ENCODE measurements around the gene HSPB7. TPM values are rescaled to one million over a fixed set of nuclear protein-coding genes. Genes with fewer than 3 reads are reported as not detected.
"Not testable (repeated sequence)": the region's sequence is repeated elsewhere in the genome, so short reads cannot be mapped to it uniquely, and the experiment has no call there.

HSPB7 gene
- total and polyA plus RNA-seq, 2 donors (not counting 1 experiment from before 2014, with no cell fraction given) = 4.5 to 10.1 TPM

- Histone ChIP-seq H3K9ac (ENCODE audit: insufficient read depth, low read length) (no peak overlapping the region), H3K27me3 (ENCODE audit: control insufficient read depth, insufficient read depth, low read length) (no peaks in the 10 kb centered on the region), H4K20me1 (ENCODE audit: control insufficient read depth, extremely low read depth, insufficient read depth, low read length) (no peaks in the 10 kb centered on the region), H3K79me2 (ENCODE audit: control insufficient read depth, insufficient read depth, low read length) (no peaks in the 10 kb centered on the region), H2AFZ (ENCODE audit: low read length) (no peak overlapping the region), H3K36me3 (ENCODE audit: control insufficient read depth, insufficient read depth, low read length) (no peaks in the 10 kb centered on the region), H3K4me1 (ENCODE audit: control insufficient read depth, extremely low read depth, insufficient read depth, low read length) (peaks cover 3% of the 10 kb centered on the region), H3K4me2 (ENCODE audit: extremely low read depth, insufficient read depth, low read length) (no peak overlapping the region), H3K9me3 (ENCODE audit: control insufficient read depth, insufficient read depth, low read depth, low read length) (no peaks in the 10 kb centered on the region), H3K4me3 (replicated peaks in 1 of 4; ENCODE audit: control extremely low read depth in 1 of 4, insufficient read depth in 1 of 4, low read depth in 3 of 4, low read length in 4 of 4) (no peak overlapping the region), H3K27ac (ENCODE audit: insufficient read depth, low read length) (no peak overlapping the region)
- TF ChIP-seq EZH2 (IDR thresholded peaks at IDR 0.05; ENCODE audit: low read length, missing control alignments) (no peak), CTCF (conservative IDR thresholded peaks at IDR 0.05 in 1 of 2, IDR thresholded peaks at IDR 0.05 in 1 of 2; ENCODE audit: low read depth in 1 of 2, low read length in 2 of 2) (no peak)
- DNase-seq (ENCODE audit: low read depth in 2 of 2) = no peak
Measured at GRCh38 chr1:15981679-15982078, 36.2 kb downstream of the HSPB7 start.

- H3K4me1 ChIP-seq (ENCODE audit: control insufficient read depth, extremely low read depth, insufficient read depth, low read length); H3K4me2 ChIP-seq (ENCODE audit: extremely low read depth, insufficient read depth, low read length); H3K27me3 ChIP-seq (ENCODE audit: control insufficient read depth, insufficient read depth, low read length); H3K9ac ChIP-seq (ENCODE audit: insufficient read depth, low read length); H3K36me3 ChIP-seq (ENCODE audit: control insufficient read depth, insufficient read depth, low read length); H3K4me3 ChIP-seq (replicated peaks in 1 of 4; ENCODE audit: control extremely low read depth in 1 of 4, insufficient read depth in 1 of 4, low read depth in 3 of 4, low read length in 4 of 4); H4K20me1 ChIP-seq (ENCODE audit: control insufficient read depth, extremely low read depth, insufficient read depth, low read length); H3K9me3 ChIP-seq (ENCODE audit: control insufficient read depth, insufficient read depth, low read depth, low read length); H3K27ac ChIP-seq (ENCODE audit: insufficient read depth, low read length); DNase-seq (ENCODE audit: low read depth in 2 of 2); H2AFZ ChIP-seq (ENCODE audit: low read length): not testable (repeated sequence)
- peaks cover 24% of the 10 kb centered on the region for H3K79me2 ChIP-seq (ENCODE audit: control insufficient read depth, insufficient read depth, low read length)
Measured at GRCh38 chr1:15977947-15978346, 39.9 kb downstream of the HSPB7 start.

- peaks cover 40% of the 10 kb centered on the region for H3K79me2 ChIP-seq (ENCODE audit: control insufficient read depth, insufficient read depth, low read length)
- H3K4me1 ChIP-seq (ENCODE audit: control insufficient read depth, extremely low read depth, insufficient read depth, low read length) = no peaks in the 10 kb centered on the region
- peak within 1 kb of the TSS; percentile 96 for H3K4me2 ChIP-seq (ENCODE audit: extremely low read depth, insufficient read depth, low read length)
- TF ChIP-seq EZH2 (IDR thresholded peaks at IDR 0.05; ENCODE audit: low read length, missing control alignments) = no peak
- H2AFZ ChIP-seq (ENCODE audit: low read length) = peak within 1 kb of the TSS; percentile 94
- H3K27me3 ChIP-seq (ENCODE audit: control insufficient read depth, insufficient read depth, low read length) = no peaks in the 10 kb centered on the region
- H3K9me3 ChIP-seq (ENCODE audit: control insufficient read depth, insufficient read depth, low read depth, low read length) = no peaks in the 10 kb centered on the region
- peaks cover 10% of the 10 kb centered on the region for H3K36me3 ChIP-seq (ENCODE audit: control insufficient read depth, insufficient read depth, low read length)
- peak within 1 kb of the TSS; percentile 77 to 88 (median 81) for H3K4me3 ChIP-seq (replicated peaks in 1 of 4; ENCODE audit: control extremely low read depth in 1 of 4, insufficient read depth in 1 of 4, low read depth in 3 of 4, low read length in 4 of 4)
- peak within 1 kb of the TSS; percentile 94 for H3K9ac ChIP-seq (ENCODE audit: insufficient read depth, low read length)
- DNase-seq (ENCODE audit: low read depth in 2 of 2) = peak; percentile 84 to 91
- H3K27ac ChIP-seq (ENCODE audit: insufficient read depth, low read length) = peak within 1 kb of the TSS; percentile 83
- no peaks in the 10 kb centered on the region for H4K20me1 ChIP-seq (ENCODE audit: control insufficient read depth, extremely low read depth, insufficient read depth, low read length)
Measured at GRCh38 chr1:15975805-15976680, 41.8 kb downstream of the HSPB7 start, which contains the start of gene ZBTB17. ZBTB17 (minus strand) TSS chr1:15976101; CDS start chr1:15948495, 27,606 bp downstream.

- TF ChIP-seq CTCF (conservative IDR thresholded peaks at IDR 0.05 in 1 of 2, IDR thresholded peaks at IDR 0.05 in 1 of 2; ENCODE audit: low read depth in 1 of 2, low read length in 2 of 2) = peak in 1 of 2 donors; percentile 4
- TF ChIP-seq EZH2 (IDR thresholded peaks at IDR 0.05; ENCODE audit: low read length, missing control alignments) = no peak
- no peak overlapping the region for H2AFZ ChIP-seq (ENCODE audit: low read length)
- no peaks in the 10 kb centered on the region for H3K27me3 ChIP-seq (ENCODE audit: control insufficient read depth, insufficient read depth, low read length)
- H4K20me1 ChIP-seq (ENCODE audit: control insufficient read depth, extremely low read depth, insufficient read depth, low read length) = no peaks in the 10 kb centered on the region
- H3K36me3 ChIP-seq (ENCODE audit: control insufficient read depth, insufficient read depth, low read length) = peaks cover 12% of the 10 kb centered on the region
- H3K9ac ChIP-seq (ENCODE audit: insufficient read depth, low read length) = peak overlapping the region; percentile 94
- peak overlapping the region; percentile 77 to 88 (median 81) for H3K4me3 ChIP-seq (replicated peaks in 1 of 4; ENCODE audit: control extremely low read depth in 1 of 4, insufficient read depth in 1 of 4, low read depth in 3 of 4, low read length in 4 of 4)
- H3K27ac ChIP-seq (ENCODE audit: insufficient read depth, low read length) = peak overlapping the region; percentile 83
- H3K79me2 ChIP-seq (ENCODE audit: control insufficient read depth, insufficient read depth, low read length) = peaks cover 44% of the 10 kb centered on the region
- H3K4me1 ChIP-seq (ENCODE audit: control insufficient read depth, extremely low read depth, insufficient read depth, low read length) = no peaks in the 10 kb centered on the region
- no peaks in the 10 kb centered on the region for H3K9me3 ChIP-seq (ENCODE audit: control insufficient read depth, insufficient read depth, low read depth, low read length)
- peak; percentile 41 to 59 for DNase-seq (ENCODE audit: low read depth in 2 of 2)
- H3K4me2 ChIP-seq (ENCODE audit: extremely low read depth, insufficient read depth, low read length) = peak overlapping the region; percentile 96
Measured at GRCh38 chr1:15975358-15975804, 42.5 kb downstream of the HSPB7 start.

Data from fibroblast of lung (primary cell).